ENCODE data around the gene ATP6V0A1. TPM values are rescaled to one million over a fixed set of nuclear protein-coding genes. Genes with fewer than 3 reads are reported as not detected.

Gene ATP6V0A1
- total and polyA plus RNA-seq, 2 of the 4 experiments (the other 2 are of a cell fraction) = 18.8 to 34.0 TPM

DNA sequence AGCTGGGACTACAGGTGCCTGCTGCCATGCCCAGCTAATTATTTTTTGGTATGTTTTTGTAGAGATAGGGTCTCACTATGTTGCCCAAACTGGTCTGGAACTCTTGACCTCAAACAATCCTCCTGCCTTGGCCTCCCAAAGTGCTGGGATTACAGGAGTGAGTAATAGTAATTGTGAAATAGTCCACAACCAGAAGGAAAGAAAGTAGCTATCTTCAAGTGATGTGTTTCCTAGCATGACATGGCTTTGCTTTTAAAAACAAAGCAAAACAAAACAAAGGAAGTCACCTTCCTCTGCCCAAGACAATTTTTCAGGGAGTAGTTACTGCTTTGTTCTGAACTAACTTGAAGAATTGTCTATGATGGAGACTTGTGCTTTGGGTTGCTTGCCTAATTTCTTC is 27.0 kb downstream of the ATP6V0A1 start:
- Histone ChIP-seq H4K5ac (ENCODE audit: low read depth, low read length) (no peak overlapping the region), H2BK5ac (ENCODE audit: low read depth, low read length, poor library complexity, severe bottlenecking) (no peak overlapping the region), H3K56ac (ENCODE audit: extremely low read depth, insufficient read depth, low read length) (no peak overlapping the region), H3K18ac (ENCODE audit: low read depth, low read length) (no peak overlapping the region), H3K14ac (replicated peaks; ENCODE audit: low read depth, low read length) (no peak overlapping the region), H3K36me3 (ENCODE audit: control insufficient read depth, insufficient read depth, low read length) (peaks cover 55% of the 10 kb centered on the region), H3K4ac (ENCODE audit: low read depth, low read length) (no peak overlapping the region), H2AFZ (replicated peaks; ENCODE audit: low read length, poor library complexity) (no peak overlapping the region), H2BK15ac (ENCODE audit: low read depth, low read length) (no peak overlapping the region), H2AK9ac (replicated peaks; ENCODE audit: low read depth, low read length, poor library complexity) (no peak overlapping the region), H3K9ac (ENCODE audit: low read depth, low read length) (no peak overlapping the region), H3K9me1 (ENCODE audit: insufficient read depth, low read length) (0 out of 2 replicates have a peak, but pooled peaks cover 3% of the 10 kb centered on the region), H3K4me2 (ENCODE audit: low read depth, low read length) (no peak overlapping the region), H3K4me3 (ENCODE audit: insufficient read depth, low read depth, low read length) (no peak overlapping the region), H3K27me3 (ENCODE audit: control insufficient read depth, insufficient read depth, low read length) (no peaks in the 10 kb centered on the region), H2BK20ac (ENCODE audit: low read depth, low read length) (peak overlapping the region; percentile 49; the same call in 1 of the 2 replicates), H4K8ac (ENCODE audit: low read depth in 2 of 2, low read length in 2 of 2) (no peak overlapping the region), H3K27ac (ENCODE audit: insufficient read depth, low read length) (no peak overlapping the region), H3K9me3 (ENCODE audit: control insufficient read depth, insufficient read depth, low read length) (no peaks in the 10 kb centered on the region), H2AK5ac (ENCODE audit: low read depth, low read length) (no peak overlapping the region), H3K23ac (ENCODE audit: low read depth, low read length) (no peak overlapping the region), H2BK120ac (ENCODE audit: low read depth, low read length) (no peak overlapping the region), H4K91ac (ENCODE audit: insufficient read depth, low read depth, low read length) (no peak overlapping the region), H4K20me1 (ENCODE audit: insufficient read depth, low read length) (no peaks in the 10 kb centered on the region), H3K79me1 (ENCODE audit: low read depth in 1 of 2, low read length in 2 of 2) (peaks cover 0 to 12% of the 10 kb centered on the region in 2 experiments; a peak in 3 of 4 replicates), H3K4me1 (ENCODE audit: control insufficient read depth, insufficient read depth, low read length) (peaks cover 2% of the 10 kb centered on the region; the same call in 1 of the 2 replicates)
- TF ChIP-seq CHD1 (IDR thresholded peaks at IDR 0.05; ENCODE audit: low read depth, low read length) (no peak), BHLHE40 (IDR thresholded peaks at IDR 0.05; ENCODE audit: low read depth, low read length) (no peak), CEBPB (IDR thresholded peaks at IDR 0.05; ENCODE audit: low read depth, low read length) (peak; percentile 56), RAD21 (IDR thresholded peaks at IDR 0.05; ENCODE audit: low read length) (no peak), POLR2A (IDR thresholded peaks at IDR 0.05; ENCODE audit: low read depth, low read length) (no peak), RCOR1 (IDR thresholded peaks at IDR 0.05; ENCODE audit: insufficient replicate concordance, low read length) (no peak), FOS (IDR thresholded peaks at IDR 0.05; ENCODE audit: low read depth, low read length) (no peak)
- ChIA-PET CTCF (no interaction called here), POLR2A (ENCODE audit: unreplicated experiment) (no interaction called here)
- DNase-seq (no peak), ATAC-seq (ENCODE audit: low read depth) (no peak)
- BruUV-seq (replicated peaks) = no TSS peak
- in situ Hi-C loops (cut with MboI; ENCODE audit: low sequenced_read_pairs) = no loop called here
- intact Hi-C loops (cut with micrococcal nuclease) = no loop called here
- dilution Hi-C loops (cut with HindIII; ENCODE audit: low sequenced_read_pairs, unreplicated experiment) = no loop called here

Data from IMR-90 (cell line).